ENCODE data around the gene TMEM128.
"Not testable (repeated sequence)": the region's sequence is repeated elsewhere in the genome, so short reads cannot be mapped to it uniquely, and the experiment has no call there.

Gene TMEM128

GRCh38 chr4:4254666-4255065 is 6.6 kb upstream of the TMEM128 start:
- no peak for DNase-seq

DNA sequence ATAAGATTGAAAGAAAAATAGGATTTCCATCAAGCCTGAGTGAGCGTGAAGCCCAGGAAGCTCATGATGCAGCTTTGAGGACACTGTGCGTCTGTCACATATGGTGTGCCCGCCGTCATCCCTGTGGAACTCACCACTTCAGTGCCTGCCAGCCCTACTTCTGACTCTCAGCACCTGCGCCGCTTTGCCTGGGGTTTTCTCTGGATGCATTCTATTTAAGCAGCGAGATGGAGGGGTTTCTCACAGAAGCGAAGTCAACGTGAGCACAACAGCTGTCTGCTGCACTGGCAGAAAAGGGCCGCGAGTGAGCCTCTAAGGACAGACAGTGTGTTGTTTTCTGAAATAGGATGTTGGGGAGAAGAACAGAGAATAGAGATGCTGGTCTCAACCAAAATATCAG is 6.2 kb upstream of the TMEM128 start:
- DNase-seq: no peak

DNA sequence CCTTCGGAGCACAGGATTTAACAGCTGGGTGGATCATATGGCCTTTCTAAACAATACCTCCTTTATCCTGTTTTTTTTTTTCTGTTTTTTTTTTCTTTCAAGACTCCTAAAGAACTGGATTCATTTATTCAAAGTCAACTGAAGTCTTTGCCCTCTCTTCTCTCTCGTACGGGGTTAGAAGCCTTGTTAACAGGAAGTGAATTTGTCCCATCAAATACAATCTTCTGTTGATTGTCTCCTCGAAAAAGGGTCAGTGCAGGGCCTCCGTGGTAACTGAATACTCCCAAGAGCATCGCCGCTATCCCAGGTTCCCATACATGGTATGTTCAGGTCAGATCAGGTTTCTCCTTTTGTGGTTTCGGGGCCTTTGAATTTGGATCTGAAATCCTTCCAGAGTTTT is 1.8 kb upstream of the TMEM128 start:
- DNase-seq: no peak

GRCh38 chr4:4249342-4249741 is 1.3 kb upstream of the TMEM128 start:
- DNase-seq: not testable (repeated sequence)

DNA sequence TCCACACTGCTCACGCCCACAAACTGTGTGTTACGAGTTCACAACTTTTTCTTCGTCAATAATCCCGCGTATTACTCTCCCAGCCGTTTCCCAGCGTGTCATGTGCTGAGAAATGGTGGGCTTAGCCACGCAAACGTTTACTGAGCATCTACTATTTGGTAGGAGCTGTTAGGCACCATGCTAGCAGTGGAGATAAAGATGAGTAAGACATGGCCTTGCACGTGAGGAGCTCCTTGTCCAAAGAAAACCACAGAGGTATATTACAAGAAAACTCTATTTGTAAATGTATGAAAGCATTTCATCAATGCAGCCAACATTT is 821 bp upstream of the TMEM128 start:
- DNase-seq: no peak

- DNase-seq: no peak
Measured at GRCh38 chr4:4247696-4248028, 361 bp downstream of the TMEM128 start.

DNA sequence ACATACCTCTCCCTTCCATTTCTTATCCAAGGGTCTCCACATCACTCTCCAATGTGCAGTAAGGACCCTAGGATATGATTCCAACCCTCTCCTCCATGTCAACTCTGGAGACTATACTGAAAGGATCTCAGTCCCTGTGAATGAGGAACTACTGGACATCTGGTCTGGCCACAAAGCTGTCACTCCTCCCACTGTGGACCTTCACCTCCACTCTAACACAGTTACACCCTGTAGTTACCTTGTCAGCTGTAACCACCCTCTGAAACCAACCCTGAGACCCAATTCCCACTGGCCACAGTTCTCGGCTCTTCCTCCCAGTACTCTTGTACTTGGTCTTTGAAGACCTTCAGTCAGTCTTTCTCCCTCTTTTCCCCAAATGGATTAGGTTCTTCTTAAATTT is 2.9 kb downstream of the TMEM128 start:
- no peak for DNase-seq

- not testable (repeated sequence) for DNase-seq
Measured at GRCh38 chr4:4239551-4239950, 8.5 kb downstream of the TMEM128 start.

- DNase-seq: no peak
Measured at GRCh38 chr4:4233610-4234009, 14.4 kb downstream of the TMEM128 start.

DNA sequence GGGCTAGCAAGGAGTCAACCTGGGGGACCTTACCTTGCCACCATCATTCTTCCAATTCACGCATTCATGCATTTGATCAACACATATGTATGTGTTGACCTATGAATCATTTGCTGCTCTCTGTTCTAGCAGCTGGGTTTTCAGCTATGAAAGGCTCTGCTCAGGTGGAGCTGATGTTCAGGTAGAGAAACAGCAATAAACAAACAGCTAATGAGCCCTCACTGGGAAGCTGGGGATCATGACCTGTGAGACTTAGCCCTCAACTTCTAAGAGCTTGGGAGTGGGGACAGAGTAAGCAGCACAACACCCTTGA is 19.7 kb downstream of the TMEM128 start:
- no peak for DNase-seq

- no peak for DNase-seq
Measured at GRCh38 chr4:4227510-4228355, 20.3 kb downstream of the TMEM128 start.

GRCh38 chr4:4226606-4227438 is 21.2 kb downstream of the TMEM128 start, which contains the start of gene OTOP1:
OTOP1 (minus strand) TSS chr4:4226929; CDS start chr4:4226864, 65 bp downstream.
- no peak for DNase-seq

DNA sequence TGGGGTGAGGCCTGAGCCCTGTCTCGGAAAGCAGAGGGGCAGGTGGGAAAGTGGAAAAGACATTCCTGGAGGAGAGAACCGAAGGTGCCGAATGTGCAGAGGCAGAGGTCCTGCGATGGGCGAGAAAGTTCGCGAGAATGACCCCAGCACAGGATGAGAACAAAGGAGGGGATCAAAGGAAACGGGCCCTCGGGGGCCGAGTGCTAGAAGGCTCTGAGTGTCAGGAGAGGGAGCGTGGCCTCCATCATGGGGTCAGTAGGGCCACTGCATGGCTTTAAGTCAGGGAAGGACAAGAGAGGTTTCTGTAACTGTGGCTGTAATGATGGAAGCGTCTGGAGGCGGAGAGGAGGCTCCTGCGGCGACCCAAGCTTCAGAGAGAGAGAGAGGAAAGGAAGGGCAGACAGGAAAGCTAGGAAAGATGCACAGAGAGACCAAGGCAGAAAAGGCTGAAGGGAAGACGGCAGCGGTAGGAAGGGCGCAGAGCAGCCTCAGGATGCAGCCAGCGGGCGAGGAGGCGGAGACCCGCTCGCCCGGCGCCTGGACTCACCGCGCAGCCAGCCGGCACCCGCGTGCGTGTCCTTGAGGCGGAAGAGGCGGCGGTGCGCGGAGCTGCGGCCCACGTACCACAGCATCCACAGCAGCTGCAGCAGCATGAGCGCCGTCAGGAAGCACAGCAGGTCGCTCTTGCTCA is 22.0 kb downstream of the TMEM128 start:
- peak in 1 of 2 experiments; percentile 16 for DNase-seq

DNA sequence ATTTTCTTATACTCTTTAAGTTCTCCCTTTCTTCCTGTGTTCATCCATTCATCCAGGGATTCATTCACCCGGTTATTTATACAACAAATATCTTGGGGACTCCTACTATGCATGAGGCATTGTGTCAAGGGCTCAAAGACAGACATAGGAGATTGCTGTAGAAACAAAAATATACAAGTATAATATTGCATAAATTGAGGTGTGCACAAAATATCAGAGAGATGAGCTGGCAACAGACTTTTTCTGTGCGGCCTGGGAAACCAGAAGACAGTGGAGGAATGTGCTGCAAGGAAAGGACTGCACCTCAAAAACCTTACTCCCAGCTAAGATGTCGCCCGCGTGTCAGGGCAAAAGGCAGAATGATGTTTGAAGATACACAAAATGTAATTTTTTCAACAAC is 30.9 kb downstream of the TMEM128 start:
- DNase-seq: no peak

DNA sequence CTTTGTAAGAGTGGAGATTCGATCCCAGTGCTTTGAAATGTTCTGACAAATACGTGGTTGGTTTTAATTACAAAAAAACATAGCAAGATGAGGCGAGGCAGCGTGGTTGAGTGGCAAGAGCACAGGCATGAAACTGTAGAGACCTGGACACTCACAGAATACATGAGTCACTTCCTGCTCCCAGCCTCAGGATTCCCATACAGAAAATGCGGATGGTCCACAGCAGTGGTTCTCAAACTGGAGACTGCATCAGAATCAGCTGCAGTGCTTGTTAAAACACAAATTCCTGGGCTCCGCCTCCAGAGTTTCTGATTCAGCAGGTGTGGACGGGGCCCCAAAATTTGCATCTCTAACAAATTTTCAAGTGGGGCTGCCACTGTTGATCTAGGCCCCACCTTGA is 31.4 kb downstream of the TMEM128 start:
- peak in 1 of 2 experiments; percentile 31 for DNase-seq

DNA sequence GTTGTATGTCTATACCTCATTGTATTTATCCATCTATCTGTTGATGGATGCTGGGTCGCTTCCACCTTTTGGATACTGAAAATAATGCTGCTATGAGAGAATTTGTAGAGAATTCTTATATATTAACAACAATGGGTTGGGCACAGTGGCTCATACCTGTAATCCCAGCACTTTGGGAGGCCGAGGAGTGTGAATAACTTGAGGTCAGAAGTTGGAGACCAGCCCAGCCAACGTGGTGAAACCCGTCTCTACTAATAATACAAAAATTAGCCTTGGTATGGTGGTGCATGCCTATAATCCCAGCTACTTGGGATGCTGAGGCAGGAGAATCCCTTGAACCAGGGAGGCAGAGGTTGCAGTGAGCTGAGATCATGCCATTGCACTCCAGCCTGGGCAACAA is 34.3 kb downstream of the TMEM128 start:
- not testable (repeated sequence) for DNase-seq

GRCh38 chr4:4206204-4206603 is 41.8 kb downstream of the TMEM128 start:
- no peak for DNase-seq

DNA sequence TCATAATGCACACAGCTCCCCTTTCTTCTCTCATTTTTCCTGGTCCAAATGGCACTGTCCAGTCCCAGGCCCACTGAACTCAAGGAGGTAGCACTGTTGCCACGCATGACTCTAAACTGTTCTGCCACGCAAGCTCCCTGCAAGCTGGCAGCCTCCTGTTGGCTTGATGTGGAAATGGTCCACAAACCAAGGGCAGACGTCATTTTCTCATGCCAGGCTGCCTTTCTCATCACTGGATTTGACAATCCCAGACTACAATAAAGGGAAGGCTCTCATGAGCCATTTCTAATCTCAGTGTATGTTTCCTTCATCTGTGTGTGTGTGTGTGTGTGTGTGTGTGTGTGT is 43.6 kb downstream of the TMEM128 start:
- DNase-seq: no peak

- no peak for DNase-seq
Measured at GRCh38 chr4:4203688-4204400, 44.2 kb downstream of the TMEM128 start.

- no peak for DNase-seq
Measured at GRCh38 chr4:4202510-4202909, 45.5 kb downstream of the TMEM128 start.

DNA sequence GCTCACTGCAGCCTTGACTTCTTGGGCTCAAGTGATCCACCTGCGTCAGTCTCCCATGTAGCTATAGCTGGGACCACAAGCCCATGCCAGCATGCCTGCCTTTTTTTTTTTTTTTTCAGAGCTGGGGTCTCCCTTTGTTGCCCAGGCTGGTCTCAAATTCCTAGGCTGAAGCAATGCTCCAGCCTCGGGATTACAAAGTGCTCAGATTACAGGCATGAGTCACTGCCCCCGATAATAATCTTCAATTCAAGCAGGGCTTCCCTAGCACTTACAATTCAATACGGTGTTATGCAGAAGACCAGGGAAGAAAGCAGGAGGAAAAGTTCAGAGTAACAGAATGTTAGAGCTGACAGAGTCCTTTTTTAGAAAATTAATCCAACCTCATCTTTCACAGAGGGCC is 47.4 kb downstream of the TMEM128 start:
- DNase-seq: no peak

DNA sequence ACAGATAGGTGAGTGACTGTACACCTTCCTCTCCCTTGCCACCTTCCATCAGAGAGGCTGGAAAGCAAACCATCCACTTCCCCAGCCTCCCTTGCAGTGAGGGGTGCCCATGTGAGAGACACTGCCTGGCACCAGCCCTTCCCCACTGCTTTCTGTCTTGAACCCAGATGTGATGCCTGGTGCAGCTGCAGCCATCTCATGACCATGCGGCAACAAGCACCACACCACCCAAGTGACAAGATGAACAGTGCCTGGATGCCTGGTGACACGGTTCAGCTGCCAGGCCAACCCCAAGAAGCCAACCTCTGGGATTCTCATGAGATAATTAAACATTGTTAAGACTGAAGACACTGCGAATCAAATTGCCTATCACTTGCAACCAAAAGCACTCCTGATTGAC is 52.7 kb downstream of the TMEM128 start:
- DNase-seq: no peak

- not testable (repeated sequence) for DNase-seq
Measured at GRCh38 chr4:4188557-4188956, 59.5 kb downstream of the TMEM128 start.

Measured in NCI-H526 (cell line).